HG03066 (cell line): ENCODE results near the gene C16orf74.

Experiments used
- ATAC-seq: cut with Tn5 transposase; IDR thresholded peaks from one replicate; pipeline ENCODE4 v1.9.1; 2021; ENCODE audit warnings: low read depth; ENCODE audit not compliant: unreplicated experiment

Gene C16orf74

DNA sequence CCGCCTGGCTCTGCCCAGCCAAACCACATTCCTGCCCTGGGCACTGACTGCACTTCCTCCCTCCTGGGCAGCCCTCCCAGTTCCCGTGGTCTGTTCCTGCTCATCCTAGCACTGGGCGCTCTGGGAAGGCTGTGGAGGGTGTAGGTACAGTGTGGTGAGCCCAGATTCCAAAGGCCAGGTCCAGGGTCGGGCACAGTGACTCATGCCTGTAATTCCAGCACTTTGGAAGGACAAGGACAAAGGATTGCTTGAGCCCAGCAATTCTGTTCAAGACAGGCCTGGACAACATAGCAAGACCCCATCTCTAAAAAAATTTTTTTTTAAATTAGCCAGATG is 30.6 kb downstream of the C16orf74 start:
- no peak for ATAC-seq

DNA sequence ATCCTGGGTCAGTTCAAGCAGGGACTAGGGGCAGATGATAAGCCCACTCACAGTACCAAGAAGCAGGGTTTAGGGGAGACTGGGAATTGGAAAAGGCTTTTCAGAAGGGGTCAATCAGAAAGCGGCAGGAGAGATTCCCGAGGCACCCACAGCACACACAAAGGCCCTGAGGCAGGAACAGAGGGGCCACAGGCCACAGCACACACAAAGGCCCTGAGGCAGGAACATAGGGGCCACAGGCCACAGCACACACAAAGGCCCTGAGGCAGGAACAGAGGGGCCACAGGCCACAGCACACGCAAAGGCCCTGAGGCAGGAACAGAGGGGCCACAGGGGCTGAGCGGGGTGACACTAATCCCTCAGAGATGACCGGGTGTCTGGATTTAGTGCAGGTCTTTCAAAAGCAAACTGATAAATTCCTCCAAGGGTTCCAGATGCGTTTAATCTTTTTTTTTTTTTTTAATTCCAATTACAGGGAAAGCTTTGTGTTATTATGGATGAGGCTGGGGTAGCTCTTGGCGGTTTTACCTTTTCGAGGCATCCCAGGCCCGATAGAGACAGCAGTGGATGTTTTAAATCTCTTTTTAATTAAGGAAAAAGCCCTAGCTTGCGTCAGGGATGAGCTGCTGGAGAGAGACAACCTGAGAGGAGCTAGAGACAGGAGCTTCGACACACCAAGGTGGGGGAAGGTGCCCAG is 31.1 kb downstream of the C16orf74 start:
- ATAC-seq, result no peak

DNA sequence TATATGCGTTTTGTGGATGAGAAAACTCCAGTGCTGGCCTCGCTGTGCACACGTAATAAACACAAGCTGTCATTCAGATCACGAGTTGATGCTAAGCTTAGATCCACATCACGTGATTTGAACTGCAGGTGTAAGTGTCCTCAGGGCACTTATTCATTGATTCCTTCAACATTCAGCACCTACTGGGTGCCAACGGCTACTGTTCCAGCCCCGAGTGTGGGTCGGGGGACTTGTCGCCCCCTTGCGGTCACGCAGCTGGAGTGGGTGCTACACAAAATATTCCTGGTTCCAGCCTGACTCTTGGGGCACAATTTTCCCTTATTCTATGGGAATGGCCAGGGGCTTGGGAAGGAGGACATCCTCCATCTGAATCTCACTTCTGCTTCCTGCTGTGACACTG is 32.2 kb downstream of the C16orf74 start:
- no peak for ATAC-seq

DNA sequence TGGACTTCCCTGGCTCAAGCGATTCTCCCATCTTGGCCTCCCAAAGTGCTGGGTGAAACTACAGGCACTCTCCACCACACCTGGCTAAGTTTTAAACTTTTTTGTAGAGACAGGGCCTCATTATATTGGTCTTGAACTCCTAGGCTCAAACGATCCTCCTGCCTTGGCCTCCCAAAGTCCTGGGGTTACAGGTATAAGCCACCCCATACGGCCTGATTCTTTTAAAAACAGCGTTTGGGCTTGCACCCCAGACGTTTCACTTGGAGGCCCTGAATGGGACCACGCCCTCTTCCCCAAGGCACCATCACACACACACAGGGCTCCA is 32.8 kb downstream of the C16orf74 start:
- ATAC-seq, result no peak

DNA sequence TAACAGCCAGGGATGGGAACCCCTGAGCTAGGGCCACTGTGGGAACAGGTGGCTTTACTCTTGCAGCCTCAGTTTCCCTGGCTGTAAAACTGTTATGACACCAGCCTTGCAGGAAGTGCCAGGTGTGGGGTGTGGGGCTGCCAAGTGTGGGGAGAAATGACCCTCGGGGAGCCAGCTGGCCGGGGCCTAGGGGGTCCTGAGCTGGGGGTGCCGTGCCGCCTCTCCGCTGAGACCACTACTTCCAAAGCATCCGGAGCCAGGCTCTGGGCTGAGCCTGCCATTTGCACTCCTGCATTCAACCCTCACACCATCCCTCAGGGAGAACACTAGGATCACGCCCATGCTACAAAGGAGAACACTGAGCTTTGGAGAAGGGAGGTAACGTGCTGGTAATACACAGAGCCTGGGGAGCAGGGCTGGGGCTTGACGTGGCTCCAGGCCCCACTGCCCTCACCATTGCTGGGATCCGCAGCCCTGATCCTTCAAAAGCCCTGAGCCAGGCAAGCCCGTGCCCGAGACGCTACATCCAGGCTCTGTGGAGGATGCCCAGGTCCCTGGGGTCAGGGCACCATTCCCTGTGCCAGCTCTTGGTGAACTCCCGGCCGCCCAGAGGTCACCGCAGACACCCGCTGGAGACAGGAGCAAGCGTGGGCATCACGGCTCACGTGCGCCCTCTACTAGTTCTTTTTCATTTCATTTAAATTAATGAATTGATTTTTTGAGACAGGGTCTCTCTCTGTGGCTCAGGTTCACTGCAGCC is 33.3 kb downstream of the C16orf74 start:
- no peak for ATAC-seq

DNA sequence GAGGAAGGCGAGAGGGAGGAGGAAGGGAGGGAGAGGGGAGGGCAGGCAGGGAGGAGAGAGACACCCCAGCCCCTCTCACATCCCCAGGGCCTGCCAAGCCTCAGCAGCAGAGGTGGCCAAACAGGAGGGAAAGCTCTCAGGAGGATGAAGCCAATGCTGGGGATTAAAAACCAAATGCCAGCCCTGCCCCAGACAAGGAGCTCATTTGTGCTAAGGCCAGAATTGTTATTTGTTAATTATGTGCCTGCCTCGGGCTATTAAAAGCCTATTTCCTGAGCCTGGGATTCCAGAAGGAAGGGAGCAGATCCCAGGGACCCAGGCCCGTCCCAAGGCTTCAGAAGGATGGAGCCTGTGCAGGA is 34.2 kb downstream of the C16orf74 start:
- no peak for ATAC-seq

DNA sequence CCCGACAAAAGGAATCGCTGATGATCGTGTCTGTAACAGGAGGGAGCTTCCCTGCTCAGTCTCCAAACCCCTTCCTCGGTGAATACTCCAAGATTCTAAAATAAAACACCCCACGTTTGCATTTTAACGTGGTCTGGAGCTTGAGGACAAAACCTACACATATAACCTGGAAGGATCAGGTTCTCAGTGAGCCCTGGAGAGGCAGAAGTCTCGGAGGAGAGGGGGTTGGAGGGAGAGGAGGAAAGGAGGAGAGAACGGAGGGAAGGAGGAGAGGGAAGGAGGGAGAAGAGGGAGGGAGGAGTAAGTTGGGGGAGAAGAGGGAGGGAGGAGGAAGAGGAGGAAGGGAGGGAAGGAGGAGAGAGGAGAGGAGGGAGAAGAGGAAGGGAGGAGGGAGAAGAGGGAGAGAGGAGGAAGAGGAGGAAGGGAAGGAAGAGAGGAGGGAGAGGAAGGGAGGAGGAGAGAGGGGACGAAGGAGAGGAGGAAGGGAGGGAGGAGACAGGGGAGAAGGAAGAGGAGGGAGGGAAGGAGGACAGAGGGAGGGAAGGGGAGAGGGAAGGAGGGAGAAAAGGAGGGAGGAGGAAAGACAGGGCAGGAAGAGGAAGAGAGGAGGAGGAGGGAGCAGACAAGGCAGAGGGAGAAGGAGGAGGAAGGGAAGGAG is 34.7 kb downstream of the C16orf74 start:
- no peak for ATAC-seq

DNA sequence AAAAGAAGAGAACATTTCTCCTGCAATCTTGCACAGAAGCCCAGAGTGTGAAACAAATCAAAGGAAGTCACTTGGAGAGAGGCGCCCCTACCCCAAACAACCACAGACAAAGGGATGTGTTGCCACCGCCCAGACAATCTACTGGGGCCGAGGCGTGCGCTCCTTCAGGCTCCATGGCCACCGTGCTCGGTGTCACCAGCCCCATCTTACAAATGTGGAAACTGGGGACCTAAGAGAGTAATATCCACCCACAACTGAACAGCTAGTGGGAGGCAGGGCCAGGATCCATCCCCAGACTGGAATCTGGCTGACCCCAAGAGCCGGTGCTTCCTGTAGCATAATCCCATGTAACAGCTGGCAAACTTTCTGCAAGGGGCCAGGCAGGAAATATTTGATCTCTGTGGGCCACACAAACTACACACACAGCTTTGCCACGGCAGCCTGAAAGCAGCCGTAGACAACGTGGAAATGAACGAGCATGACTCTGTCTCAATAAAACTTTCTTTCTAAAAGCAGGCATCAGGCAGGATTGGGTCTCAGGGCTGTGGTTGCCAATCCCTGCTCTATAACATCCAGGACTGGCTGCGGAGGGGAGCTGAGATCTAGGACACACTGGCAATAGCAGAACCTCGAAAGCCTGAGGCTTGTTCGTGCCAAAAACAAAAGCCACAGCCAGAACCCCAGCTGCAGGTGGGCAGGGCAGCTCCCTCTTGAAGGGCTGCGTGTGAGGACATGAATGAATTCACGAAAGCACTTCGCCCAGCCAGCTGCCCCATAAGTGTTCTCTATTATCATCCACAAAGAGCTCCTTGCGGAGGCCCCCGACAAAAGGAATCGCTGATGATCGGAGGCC is 35.5 kb downstream of the C16orf74 start:
- ATAC-seq, result no peak

DNA sequence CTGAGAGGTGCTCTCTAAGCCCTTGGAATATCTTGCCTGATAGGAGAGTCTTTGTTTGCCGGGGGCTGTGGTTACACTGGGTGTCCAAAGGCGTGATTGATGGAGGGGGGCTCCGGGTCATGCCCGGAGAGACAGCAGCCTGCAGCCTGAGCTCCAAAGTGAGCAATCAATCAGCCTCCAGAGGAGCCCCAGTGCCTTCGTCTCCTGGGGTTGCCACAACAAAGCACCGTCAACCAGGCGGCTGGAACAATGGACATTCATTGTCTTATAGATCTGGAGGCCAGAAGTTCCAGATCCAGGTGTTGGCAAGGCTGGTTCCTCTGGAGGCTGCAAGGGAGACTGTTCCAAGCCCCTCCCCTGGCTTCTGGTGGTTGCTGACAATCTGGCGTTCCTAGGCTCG is 38.1 kb downstream of the C16orf74 start:
- no peak for ATAC-seq

DNA sequence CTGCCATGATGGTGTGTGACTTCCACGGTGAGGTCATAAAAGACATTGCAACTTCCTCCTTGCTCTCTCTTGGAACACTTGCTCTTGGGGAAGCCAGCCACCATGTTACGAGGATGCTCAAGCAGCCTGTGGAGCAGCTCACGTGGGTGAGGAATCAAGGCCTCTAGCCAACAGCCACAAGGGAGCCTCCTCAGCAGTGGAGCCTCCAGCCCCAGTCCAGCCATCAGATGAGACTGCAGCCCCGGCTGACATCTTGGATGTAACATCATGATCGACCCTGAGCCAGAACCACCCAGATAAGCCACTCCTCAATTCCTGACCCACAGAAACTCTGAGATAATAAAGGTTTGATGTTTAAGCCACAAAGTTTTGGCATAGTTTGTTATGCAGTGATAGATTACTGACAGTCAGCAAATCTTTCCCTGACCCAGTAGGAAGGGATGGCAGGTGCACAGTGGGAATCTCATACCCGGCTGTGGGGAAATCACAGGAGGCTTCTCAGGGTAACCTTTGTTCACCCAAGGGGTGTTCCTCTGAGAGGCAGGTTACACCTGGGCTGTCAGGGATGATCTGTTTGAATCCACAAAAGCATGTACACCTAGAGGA is 38.8 kb downstream of the C16orf74 start:
- ATAC-seq, result no peak

DNA sequence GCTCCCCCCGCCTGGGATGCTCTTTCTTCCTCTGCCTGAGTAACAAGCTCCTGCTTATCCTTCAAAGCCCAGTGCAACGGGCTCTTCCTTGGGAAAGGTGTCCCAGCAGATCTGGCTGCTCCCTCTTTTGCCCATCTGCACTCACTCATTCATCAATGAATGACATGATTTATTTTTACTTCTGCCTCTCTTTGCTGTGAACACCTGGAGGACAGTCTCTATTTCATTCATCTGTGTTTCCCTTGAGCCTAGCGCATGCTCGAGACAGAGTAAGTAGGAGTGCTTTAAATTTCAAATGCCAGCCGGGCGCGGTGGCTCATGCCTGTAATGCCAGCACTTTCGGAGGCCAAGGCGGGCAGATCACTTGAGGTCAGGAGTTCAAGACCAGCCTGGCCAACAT is 40.2 kb downstream of the C16orf74 start:
- ATAC-seq, result no peak

DNA sequence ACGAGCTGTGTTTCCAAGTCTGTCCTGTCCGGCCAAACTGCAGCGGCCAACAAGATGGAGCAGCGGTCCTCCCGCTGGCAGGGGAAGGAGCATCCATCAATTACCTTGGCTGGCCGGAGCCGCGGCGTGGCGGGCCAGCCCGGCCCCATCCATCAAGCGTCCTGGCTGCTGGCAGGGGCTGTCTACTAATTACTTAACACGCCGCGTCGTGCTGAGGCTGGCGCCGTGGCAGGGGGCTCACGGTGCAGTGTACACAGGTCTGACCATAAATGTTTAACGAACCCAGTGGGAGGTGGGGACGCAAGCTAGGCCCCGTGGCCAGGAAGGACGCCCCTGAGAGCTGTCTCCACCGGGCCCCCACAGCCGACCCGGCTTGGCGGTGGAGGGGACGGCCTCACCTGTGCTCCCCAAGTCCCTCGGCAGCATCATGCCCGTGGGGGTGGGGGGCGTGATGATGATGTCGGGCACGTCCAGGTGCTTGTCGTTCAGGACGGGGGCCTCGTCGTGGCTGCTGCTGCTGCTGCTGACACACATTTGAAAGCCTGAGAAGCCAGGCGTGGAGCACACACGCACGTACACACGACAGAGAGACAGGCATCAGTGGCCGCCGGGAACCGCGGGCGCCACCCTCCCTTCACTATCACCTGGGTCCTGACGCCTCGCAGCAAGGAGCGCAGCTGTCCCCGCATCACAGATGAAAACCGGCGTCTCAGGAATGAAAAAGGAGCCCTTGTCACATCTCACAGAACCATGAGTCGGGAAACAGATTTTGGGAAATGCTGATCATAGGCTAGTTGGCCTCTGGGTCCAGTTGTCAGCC is 40.9 kb downstream of the C16orf74 start:
- no peak for ATAC-seq

DNA sequence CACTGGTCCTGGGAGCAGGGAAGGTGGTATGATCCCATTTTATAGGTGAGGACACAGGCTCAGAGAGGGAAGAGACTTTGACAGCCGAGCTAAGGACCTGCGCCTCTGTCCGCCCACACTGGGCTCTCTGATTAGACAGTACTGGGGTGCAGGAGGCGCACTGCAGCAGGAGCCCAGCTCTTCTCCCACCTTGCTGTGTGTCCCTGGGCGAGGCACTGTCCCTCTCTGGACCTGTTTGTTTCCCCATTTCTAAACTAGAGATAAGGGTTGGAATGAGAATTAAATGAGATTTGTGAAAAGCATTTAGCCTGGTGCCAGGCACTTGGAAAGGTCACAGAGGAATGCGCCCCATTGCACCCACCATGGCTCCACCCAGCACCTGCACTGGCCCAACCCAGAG is 42.6 kb downstream of the C16orf74 start:
- ATAC-seq, result no peak

DNA sequence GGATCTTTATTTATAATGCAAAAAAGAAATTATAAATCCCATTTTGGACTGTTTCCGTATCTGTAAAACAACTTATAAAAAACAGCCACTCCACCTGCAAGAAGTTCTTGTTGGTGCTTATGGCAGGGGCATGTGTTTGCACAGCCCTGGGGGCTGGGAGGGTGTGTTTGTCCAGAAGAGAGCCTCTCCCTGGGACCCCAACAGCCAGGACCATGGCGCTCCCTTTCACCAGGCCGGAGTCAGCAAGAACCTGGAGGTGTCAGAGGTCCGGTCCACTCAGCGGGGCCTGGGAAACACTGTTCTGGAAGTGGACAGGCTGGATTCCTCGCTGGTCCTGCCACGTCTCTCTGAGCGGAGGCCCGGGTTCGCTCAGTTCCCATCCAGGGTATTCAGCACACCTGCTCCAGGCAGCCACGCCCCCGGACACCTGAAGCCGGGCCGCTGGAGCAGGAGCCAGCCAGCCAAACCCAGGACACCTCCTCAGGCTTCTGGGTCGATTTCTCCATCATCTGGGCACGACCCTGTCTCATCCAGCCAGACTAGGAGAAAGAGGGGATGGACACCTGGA is 43.3 kb downstream of the C16orf74 start:
- no peak for ATAC-seq

DNA sequence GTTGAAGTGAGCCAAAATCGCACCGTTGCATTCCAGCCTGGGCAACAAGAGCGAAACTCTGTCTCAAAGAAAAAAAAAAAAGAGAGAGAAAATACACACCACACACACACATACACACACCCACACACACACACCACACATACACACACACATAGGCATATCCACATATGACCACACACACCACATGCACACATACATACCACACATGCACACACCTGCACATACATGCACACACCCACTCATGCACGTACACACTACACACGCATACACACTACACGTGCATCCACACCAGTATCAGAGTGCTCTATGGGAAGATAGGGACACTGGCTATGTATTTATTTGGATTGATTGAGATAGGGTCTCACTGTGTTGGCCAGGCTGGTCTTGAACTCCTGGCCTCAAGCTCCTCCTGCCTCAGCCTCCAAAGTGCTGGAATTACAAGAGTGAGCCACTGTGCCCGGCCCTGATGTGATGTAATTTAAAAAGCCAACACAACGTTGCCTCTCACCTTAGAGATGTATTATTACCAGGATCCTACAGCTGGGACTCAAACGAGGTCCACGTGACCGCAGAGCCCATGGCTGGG is 44.4 kb downstream of the C16orf74 start:
- ATAC-seq, result no peak

DNA sequence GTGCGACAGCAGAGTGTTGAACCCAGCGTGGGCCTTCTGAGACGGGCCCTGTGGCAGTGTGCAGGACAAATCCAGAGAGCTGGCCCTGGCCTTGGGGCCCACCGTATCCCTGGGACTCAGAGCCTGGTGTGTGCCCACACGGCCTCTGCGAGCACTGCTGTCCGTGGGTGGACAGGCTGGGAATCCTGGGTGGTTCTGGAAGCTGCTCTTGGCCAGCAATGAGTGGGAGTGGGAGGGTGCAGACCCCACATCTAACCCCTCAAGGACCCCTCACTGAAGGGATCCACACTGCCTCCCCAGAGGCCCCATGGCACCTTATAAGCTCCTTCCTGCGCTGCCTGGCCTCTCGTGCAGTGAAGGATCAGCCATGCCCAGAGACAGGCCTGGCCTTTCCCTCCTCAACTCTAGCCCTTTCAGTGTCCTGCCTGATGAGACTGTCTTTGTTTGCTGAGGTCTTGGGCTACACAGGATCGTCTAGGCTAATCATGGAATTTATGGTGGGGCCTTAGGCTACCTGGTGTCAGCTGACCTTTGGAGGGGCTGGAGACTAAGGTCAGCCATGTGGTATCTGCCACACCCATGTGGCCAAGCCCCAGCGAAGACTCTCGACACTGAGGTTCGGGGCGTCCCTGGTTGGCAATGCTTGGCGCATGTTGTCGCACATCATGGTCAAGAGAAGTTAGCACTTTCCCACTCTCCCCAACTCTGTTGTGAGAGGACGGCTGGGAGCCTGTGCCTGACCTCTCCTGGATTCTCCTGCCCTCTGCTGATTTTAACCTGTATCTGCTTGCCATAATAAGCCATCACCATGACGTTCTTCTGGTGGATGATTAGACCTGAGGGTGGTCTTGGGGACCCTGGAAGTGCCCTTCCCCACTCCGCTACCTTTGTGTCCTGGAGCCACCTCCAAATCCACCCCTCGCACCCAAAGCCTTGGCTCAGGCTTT is 45.7 kb downstream of the C16orf74 start:
- ATAC-seq, result no peak

DNA sequence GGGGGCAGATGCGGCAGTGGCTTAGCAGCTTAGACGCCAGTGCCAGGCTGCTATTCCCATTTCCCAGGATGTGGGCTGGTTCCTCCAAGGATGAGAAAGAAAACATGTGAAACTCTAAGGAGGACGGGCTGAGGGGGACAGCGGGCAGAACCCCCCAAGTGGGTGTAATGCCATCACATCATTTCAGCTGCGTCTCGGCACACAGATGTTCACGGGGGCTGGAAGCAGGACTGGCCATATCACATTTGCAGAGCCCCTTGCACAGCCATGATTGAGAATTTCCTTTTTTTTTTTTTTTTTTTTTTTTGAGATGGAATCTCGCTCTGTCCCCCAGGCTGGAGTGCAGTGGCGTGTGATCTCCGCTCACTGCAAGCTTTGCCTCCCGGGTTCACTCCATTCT is 46.9 kb downstream of the C16orf74 start:
- ATAC-seq, result no peak

DNA sequence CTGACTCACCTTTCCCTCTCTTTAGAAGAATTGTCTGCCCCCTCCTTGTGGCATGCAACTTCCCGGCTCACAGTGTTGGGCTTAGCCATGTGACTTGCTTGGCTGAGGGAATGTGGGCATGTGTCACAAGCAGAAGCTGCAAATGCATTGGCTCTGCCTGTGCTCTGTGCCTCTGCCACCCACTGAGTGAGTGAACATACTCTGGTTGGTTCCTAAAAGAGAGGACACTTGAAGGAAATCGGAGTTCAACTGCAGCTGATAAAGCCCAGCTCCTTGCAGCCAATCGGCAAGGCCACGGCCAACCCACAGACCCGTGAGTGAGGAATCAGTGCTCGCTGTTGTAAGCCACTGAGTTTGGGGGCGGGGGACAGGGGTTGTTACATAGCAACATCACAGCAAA is 51.3 kb downstream of the C16orf74 start:
- ATAC-seq, result no peak
